Right lobe of liver (tissue), 6 donors: Measurements from ENCODE around the gene ACOX2. TPM values are rescaled to one million over a fixed set of nuclear protein-coding genes. Genes with fewer than 3 reads are reported as not detected.
A peak's percentile ranks its signal among the peaks of the same experiment; 100 is the strongest.

Experiments
- ATAC-seq, 4 donors: fragments of 200-7000 bp; cut with Tn5 transposase; one replicate each; pipeline ENCODE4 v1.9.1; 2020; ENCODE audit warnings: mild to moderate bottlenecking in 4 of 4, moderate library complexity in 4 of 4
- DNase-seq, 3 donors: peaks; one replicate each; pipeline ENCODE4 v3.0.0-alpha.2; 2020
- H3K27ac ChIP-seq, 3 donors: fragments of 200-600 bp; one replicate each; pipeline ENCODE4 v1.8.0; 2022
- H3K27me3 ChIP-seq, 2 donors: fragments of 200-600 bp; one replicate each; pipeline ENCODE4 v1.8.0; 2022
- H3K36me3 ChIP-seq, 4 donors: fragments of 200-600 bp; sonication (generic) in 1 of 4; one replicate each; pipeline versions ENCODE4 v1.5.1 to v1.8.0; 2017 to 2022; ENCODE audit warnings: control low read depth in 1 of 4
- H3K4me1 ChIP-seq, 4 donors: fragments of 200-600 bp; sonication (generic) in 1 of 4; one replicate each; pipeline versions ENCODE4 v1.5.1 to v1.8.0; 2017 to 2022; ENCODE audit warnings: control low read depth in 1 of 4
- H3K4me3 ChIP-seq, 3 donors: fragments of 200-600 bp; one replicate each; pipeline ENCODE4 v1.8.0; 2022
- H3K9me3 ChIP-seq, 4 donors: fragments of 200-600 bp; sonication (generic) in 1 of 4; one replicate each; pipeline versions ENCODE4 v1.5.1 to v1.8.0; 2017 to 2022; ENCODE audit warnings: control low read depth in 1 of 4
- CTCF ChIP-seq, 4 donors: fragments of 200-600 bp in 3 of 4; fragments of 450-650 bp in 1 of 4; IDR thresholded peaks; one replicate each; pipeline versions ENCODE4 v1.5.1 to v1.8.0; 2016 to 2022; ENCODE audit warnings: antibody characterized with exemption in 4 of 4, mild to moderate bottlenecking in 2 of 4
- POLR2A ChIP-seq: fragments of 450-650 bp; IDR thresholded peaks from one replicate; pipeline ENCODE4 v1.6.1; 2017; ENCODE audit warnings: antibody characterized with exemption, mild to moderate bottlenecking
- WGBS: methylation state at CpG from one replicate; pipeline ENCODE4 v1.1.6; 2018; ENCODE audit warnings: low coverage, low lambda C conversion rate; ENCODE audit not compliant: insufficient coverage; ENCODE audit errors: missing lambda C conversion rate; 5-methylcytosine and 5-hydroxymethylcytosine counted together
- intact Hi-C, 2 donors: fragments of 100-400 bp; cut with DNase I; formaldehyde crosslinking; loops; one replicate each; pipeline versions ENCODE4 v1.11.2 to v1.14.1; 2022
- total RNA-seq, 6 experiments: library from RNA; depleted of rRNA in 2 of 6; stranded (reverse); fragments of >200 nt in 2 of 6; fragmentation: NEBNext Ultra II Directional in 3 of 6; extraction: Animal tissue kit (Norgen Biotek cat#: 25700) in 3 of 6; gene quantifications; one replicate each; pipeline versions ENCODE4 v1.1.0 to v1.2.4, GENCODE V29; 2016 to 2023
- donor health status: DM: no; HTN: yes; CAD: no.
- donor health status: DM: no; HTN: no; CAD: no.
- donor health status: DM: no; HTN: no; CAD: no.
- donor health status: DM: no; HTN: yes; CAD: no.
- donor health status: DM: no; HTN: yes; CAD: no.

ACOX2 gene
- total RNA-seq, 6 experiments from 2014 or later, result 67.8 to 269 (median 149) TPM

DNA sequence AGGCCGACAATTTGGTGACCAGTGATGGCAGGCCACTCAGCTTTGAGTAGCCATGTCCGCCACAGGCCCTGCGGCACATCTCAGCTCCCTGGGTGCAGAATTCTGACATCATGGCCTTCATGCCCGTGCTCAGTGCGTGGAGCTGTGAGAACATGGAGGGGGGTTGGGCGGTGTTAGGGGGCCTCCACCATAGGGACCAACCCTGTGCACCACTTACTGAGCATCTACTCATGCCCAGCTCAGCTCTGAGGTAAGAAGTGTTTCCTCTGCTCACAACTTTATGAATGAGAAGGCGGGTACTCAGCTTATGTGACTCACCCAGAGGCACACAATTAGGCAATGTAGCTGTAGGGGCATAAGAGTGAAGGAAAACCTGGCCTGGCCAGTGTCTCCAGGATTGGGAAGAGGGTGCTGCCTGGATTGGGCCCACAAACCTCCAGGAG lies 10.5 kb downstream of the ACOX2 start:
- ATAC-seq, result peak in 3 of 4 donors; percentile 7 to 56 (median 45)
- H3K36me3 ChIP-seq, result peaks cover 0 to 74% (median 30%) of the 10 kb centered on the region in 4 donors
- intact Hi-C loops, result loop anchor here in 1 of 2 donors (5.0 kb wide), 1 partner anchor 34 kb away; the partner anchor contains the start of gene KCTD6
- H3K9me3 ChIP-seq, result no peaks in the 10 kb centered on the region
- H3K27ac ChIP-seq, result peak overlapping the region in 2 of 3 donors; percentile 30 to 95
- H3K27me3 ChIP-seq, result no peaks in the 10 kb centered on the region
- DNase-seq, result no peak
- no peak overlapping the region for H3K4me3 ChIP-seq
- H3K4me1 ChIP-seq, result peaks cover 0 to 96% (median 50%) of the 10 kb centered on the region in 4 donors
- WGBS, result 80% methylated on average over 1 of the region's 7 CpGs
- peak; percentile 49 for TF ChIP-seq POLR2A
- no peak for TF ChIP-seq CTCF (IDR thresholded peaks at IDR 0.05)

DNA sequence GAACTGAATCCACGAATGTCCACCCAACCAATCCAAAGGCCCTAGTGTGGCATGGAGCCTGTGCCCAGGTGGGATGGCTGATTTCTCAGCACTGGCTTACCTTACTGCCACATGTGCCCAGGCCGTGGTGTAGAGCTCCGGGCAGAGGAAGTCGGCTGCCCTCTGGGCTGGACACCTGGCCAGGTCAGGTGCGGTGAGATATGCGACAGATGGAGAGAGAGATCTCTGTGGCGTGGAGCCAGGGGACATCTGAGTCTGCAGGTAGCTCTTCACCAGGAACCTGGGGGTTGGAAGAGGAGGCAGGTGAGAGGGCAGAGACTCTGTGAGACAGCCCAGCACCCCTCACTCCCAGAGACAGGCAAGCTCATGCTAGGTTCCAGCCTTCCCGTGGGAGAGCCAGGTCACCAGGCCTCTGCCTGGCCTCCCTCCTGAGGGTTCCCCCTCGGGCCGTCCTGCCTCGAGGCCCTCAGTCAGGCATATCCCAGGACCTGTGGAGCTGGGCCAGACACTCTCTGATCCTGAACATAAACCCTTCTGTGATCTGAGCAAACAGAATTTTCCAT lies 12.6 kb downstream of the ACOX2 start:
- DNase-seq (peak in 1 of 3 donors; percentile 74), ATAC-seq (no peak)
- Histone ChIP-seq H3K27ac (peak overlapping the region in 2 of 3 donors; percentile 95 to 99), H3K4me3 (no peak overlapping the region), H3K36me3 (peaks cover 0 to 56% (median 21%) of the 10 kb centered on the region in 4 donors), H3K4me1 (peaks cover 0 to 98% (median 50%) of the 10 kb centered on the region in 4 donors), H3K27me3 (no peaks in the 10 kb centered on the region), H3K9me3 (no peaks in the 10 kb centered on the region)
- intact Hi-C loops, result no loop called here
- 83% methylated on average over 2 of the region's 11 CpGs for WGBS
- TF ChIP-seq POLR2A (no peak), CTCF (IDR thresholded peaks at IDR 0.05) (no peak)

- ATAC-seq (peak; percentile 42 to 62 (median 58)), DNase-seq (no peak)
- peaks cover 0 to 45% (median 17%) of the 10 kb centered on the region in 4 donors for H3K36me3 ChIP-seq
- peak overlapping the region in 2 of 3 donors; percentile 12 to 19 for H3K4me3 ChIP-seq
- intact Hi-C loops, result no loop called here
- no peak for TF ChIP-seq CTCF (IDR thresholded peaks at IDR 0.05)
- peak; percentile 54 for TF ChIP-seq POLR2A
- 36% methylated on average over 5 of the region's 5 CpGs for WGBS
- peak overlapping the region; percentile 81 to 99 (median 95) for H3K27ac ChIP-seq
- no peaks in the 10 kb centered on the region for H3K9me3 ChIP-seq
- peaks cover 0 to 98% (median 50%) of the 10 kb centered on the region in 4 donors for H3K4me1 ChIP-seq
- no peaks in the 10 kb centered on the region for H3K27me3 ChIP-seq
These were observed 14.1 kb downstream of the ACOX2 start for GRCh38 chr3:58522759-58523425.

- H3K4me3 ChIP-seq, result no peak overlapping the region
- H3K27ac ChIP-seq, result peak overlapping the region; percentile 81 to 99 (median 95)
- DNase-seq, result peak; percentile 80 to 90 (median 86)
- WGBS, result 32% methylated on average over 10 of the region's 10 CpGs
- no peak for TF ChIP-seq POLR2A
- no peak for TF ChIP-seq CTCF (IDR thresholded peaks at IDR 0.05)
- H3K4me1 ChIP-seq, result peaks cover 0 to 90% (median 45%) of the 10 kb centered on the region in 4 donors
- no peaks in the 10 kb centered on the region for H3K9me3 ChIP-seq
- ATAC-seq, result peak; percentile 56 to 71 (median 68)
- no peaks in the 10 kb centered on the region for H3K27me3 ChIP-seq
- intact Hi-C loops, result no loop called here
- H3K36me3 ChIP-seq, result peaks cover 0 to 40% (median 15%) of the 10 kb centered on the region in 4 donors
These were observed 14.9 kb downstream of the ACOX2 start for GRCh38 chr3:58521917-58522631.
